ENCODE data around the gene DYSF.

GRCh38 chr2:71592181-71592711, 138.9 kb downstream of the DYSF start:
- no peak for TF ChIP-seq CTCF (IDR thresholded peaks at IDR 0.05)
- TF ChIP-seq SIN3A (IDR thresholded peaks at IDR 0.05; ENCODE audit: borderline replicate concordance, insufficient read depth, low read depth, low read length) = no peak
- no peak for TF ChIP-seq REST (IDR thresholded peaks at IDR 0.05; ENCODE audit: insufficient read depth in 1 of 2, low read depth in 2 of 2, low read length in 1 of 2)
- TF ChIP-seq POLR2AphosphoS5 (IDR thresholded peaks at IDR 0.05; ENCODE audit: low read depth, low read length) = no peak
- TF ChIP-seq TCF7L2 (IDR thresholded peaks at IDR 0.05; ENCODE audit: low read depth, low read length) = peak; percentile 90
